ENCODE measurements around the gene ENTREP3. TPM values are rescaled to one million over a fixed set of nuclear protein-coding genes. Genes with fewer than 3 reads are reported as not detected.

The ENTREP3 gene
- total RNA-seq, 1 donor from 2014 or later, result 51.1 TPM

DNA sequence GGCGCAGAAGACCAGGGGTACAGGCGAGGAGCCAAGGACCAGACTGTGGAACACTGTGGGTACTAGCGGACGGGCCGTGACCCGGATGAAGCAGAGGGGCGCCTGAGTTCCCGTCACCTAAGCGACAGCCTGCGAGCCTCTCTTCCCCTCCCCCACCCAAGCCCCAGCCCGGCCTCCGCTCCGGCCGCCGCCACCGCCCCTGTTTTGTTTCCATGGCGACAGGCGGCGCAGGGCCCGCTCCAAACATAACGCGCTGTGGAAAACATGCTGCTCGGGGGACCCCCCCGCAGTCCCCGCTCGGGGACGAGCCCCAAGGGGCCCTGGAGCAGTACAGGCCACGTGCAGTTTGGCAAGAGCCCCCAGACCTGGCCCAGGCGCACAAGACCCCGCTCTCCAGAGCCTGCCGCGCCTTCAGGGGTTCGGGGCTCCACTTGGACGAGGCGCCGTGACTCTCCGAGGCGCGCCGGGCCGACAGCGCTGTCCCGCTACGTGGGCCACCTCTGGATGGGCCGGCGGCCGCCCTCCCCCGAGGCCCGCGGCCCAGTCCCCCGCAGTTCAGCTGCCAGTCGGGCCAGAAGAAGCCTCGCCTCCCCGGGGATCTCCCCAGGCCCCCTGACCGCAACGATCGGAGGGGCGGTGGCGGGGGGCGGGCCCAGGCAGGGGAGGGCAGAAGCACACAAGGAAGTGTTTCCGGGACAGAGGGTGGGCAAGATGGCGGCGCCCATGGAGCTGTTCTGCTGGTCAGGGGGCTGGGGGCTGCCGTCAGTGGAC is 46.6 kb downstream of the ENTREP3 start, which contains the start of gene MTX1:
Gene MTX1, plus strand, starts transcription at position 155 of the 771 bp plus-strand sequence. Its CDS starts 110 bp downstream, at position 265.
- Mint-ChIP-seq H3K4me3 (ENCODE audit: unreplicated experiment) (peak within 1 kb of the TSS; percentile 92), H3K4me1 (ENCODE audit: low read depth, unreplicated experiment) (peaks cover 10% of the 10 kb centered on the region), H3K9me3 (ENCODE audit: unreplicated experiment) (no peaks in the 10 kb centered on the region), H3K27me3 (ENCODE audit: low read depth, unreplicated experiment) (no peaks in the 10 kb centered on the region), H3K36me3 (ENCODE audit: low read depth, unreplicated experiment) (peaks cover 6% of the 10 kb centered on the region), H3K27ac (ENCODE audit: unreplicated experiment) (peak within 1 kb of the TSS; percentile 100)
- Histone ChIP-seq H3K9me3 (ENCODE audit: insufficient read depth, low read depth, low read length) (no peaks in the 10 kb centered on the region), H3K4me2 (ENCODE audit: low read length) (peak within 1 kb of the TSS; percentile 96), H3K4me3 (ENCODE audit: insufficient read depth, low read depth, low read length) (peak within 1 kb of the TSS; percentile 100), H3K27ac (ENCODE audit: low read depth, low read length) (peak within 1 kb of the TSS; percentile 99), H2AFZ (ENCODE audit: low read depth, low read length) (peak within 1 kb of the TSS; percentile 92), H3K27me3 (ENCODE audit: insufficient read depth, low read length) (no peaks in the 10 kb centered on the region), H3K9ac (ENCODE audit: low read length) (peak within 1 kb of the TSS; percentile 100), H4K20me1 (ENCODE audit: insufficient read depth, low read length) (peaks cover 14% of the 10 kb centered on the region), H3K79me2 (ENCODE audit: insufficient read depth, low read length) (peaks cover 21% of the 10 kb centered on the region), H3K4me1 (ENCODE audit: insufficient read depth, low read length) (peaks cover 20% of the 10 kb centered on the region), H3K36me3 (ENCODE audit: insufficient read depth, low read length) (no peaks in the 10 kb centered on the region)
- FAIRE-seq (no peak), DNase-seq (ENCODE audit: low read depth) (peak; percentile 61)
- TF ChIP-seq EZH2 (IDR thresholded peaks at IDR 0.05; ENCODE audit: insufficient read depth, low read length), result no peak
- TF ChIP-seq, protein P1, sequence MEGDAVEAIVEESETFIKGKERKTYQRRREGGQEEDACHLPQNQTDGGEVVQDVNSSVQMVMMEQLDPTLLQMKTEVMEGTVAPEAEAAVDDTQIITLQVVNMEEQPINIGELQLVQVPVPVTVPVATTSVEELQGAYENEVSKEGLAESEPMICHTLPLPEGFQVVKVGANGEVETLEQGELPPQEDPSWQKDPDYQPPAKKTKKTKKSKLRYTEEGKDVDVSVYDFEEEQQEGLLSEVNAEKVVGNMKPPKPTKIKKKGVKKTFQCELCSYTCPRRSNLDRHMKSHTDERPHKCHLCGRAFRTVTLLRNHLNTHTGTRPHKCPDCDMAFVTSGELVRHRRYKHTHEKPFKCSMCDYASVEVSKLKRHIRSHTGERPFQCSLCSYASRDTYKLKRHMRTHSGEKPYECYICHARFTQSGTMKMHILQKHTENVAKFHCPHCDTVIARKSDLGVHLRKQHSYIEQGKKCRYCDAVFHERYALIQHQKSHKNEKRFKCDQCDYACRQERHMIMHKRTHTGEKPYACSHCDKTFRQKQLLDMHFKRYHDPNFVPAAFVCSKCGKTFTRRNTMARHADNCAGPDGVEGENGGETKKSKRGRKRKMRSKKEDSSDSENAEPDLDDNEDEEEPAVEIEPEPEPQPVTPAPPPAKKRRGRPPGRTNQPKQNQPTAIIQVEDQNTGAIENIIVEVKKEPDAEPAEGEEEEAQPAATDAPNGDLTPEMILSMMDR (IDR thresholded peaks at IDR 0.05; ENCODE audit: insufficient read depth, low read depth, low read length), result no peak

- no peaks in the 10 kb centered on the region for H3K36me3 ChIP-seq (ENCODE audit: insufficient read depth, low read length)
- peak within 1 kb of the TSS; percentile 78 for H2AFZ ChIP-seq (ENCODE audit: low read depth, low read length)
- DNase-seq (ENCODE audit: low read depth), result peak; percentile 30
- peaks cover 14% of the 10 kb centered on the region for H4K20me1 ChIP-seq (ENCODE audit: insufficient read depth, low read length)
- H3K9me3 ChIP-seq (ENCODE audit: insufficient read depth, low read depth, low read length), result no peaks in the 10 kb centered on the region
- H3K4me3 Mint-ChIP-seq (ENCODE audit: unreplicated experiment), result peak within 1 kb of the TSS; percentile 87
- H3K27ac ChIP-seq (ENCODE audit: low read depth, low read length), result peak within 1 kb of the TSS; percentile 99
- no peak for FAIRE-seq
- H3K4me1 ChIP-seq (ENCODE audit: insufficient read depth, low read length), result peaks cover 20% of the 10 kb centered on the region
- no peaks in the 10 kb centered on the region for H3K27me3 Mint-ChIP-seq (ENCODE audit: low read depth, unreplicated experiment)
- peak within 1 kb of the TSS; percentile 96 for H3K4me2 ChIP-seq (ENCODE audit: low read length)
- TF ChIP-seq EZH2 (IDR thresholded peaks at IDR 0.05; ENCODE audit: insufficient read depth, low read length), result no peak
- TF ChIP-seq, protein P1 (IDR thresholded peaks at IDR 0.05; ENCODE audit: insufficient read depth, low read depth, low read length), result no peak
- H3K36me3 Mint-ChIP-seq (ENCODE audit: low read depth, unreplicated experiment), result peaks cover 9% of the 10 kb centered on the region
- peak within 1 kb of the TSS; percentile 100 for H3K9ac ChIP-seq (ENCODE audit: low read length)
- peak within 1 kb of the TSS; percentile 100 for H3K27ac Mint-ChIP-seq (ENCODE audit: unreplicated experiment)
- H3K9me3 Mint-ChIP-seq (ENCODE audit: unreplicated experiment), result no peaks in the 10 kb centered on the region
- H3K27me3 ChIP-seq (ENCODE audit: insufficient read depth, low read length), result no peaks in the 10 kb centered on the region
- peaks cover 12% of the 10 kb centered on the region for H3K4me1 Mint-ChIP-seq (ENCODE audit: low read depth, unreplicated experiment)
- peaks cover 21% of the 10 kb centered on the region for H3K79me2 ChIP-seq (ENCODE audit: insufficient read depth, low read length)
- peak within 1 kb of the TSS; percentile 100 for H3K4me3 ChIP-seq (ENCODE audit: insufficient read depth, low read depth, low read length)
These were observed 47.3 kb downstream of the ENTREP3 start, which contains the start of gene THBS3 for GRCh38 chr1:155207806-155208540. TSS of gene THBS3 (minus strand) at chr1:155207897. CDS start at chr1:155207876, 21 bp downstream.

All from astrocyte (in vitro differentiated cells and primary cell).